Calu3 (cell line): ENCODE data around the gene SORBS1. TPM values are rescaled to one million over a fixed set of nuclear protein-coding genes. Genes with fewer than 3 reads are reported as not detected.

ENCODE experiments used
- BruUV-seq: library from RNA; stranded (reverse); fragments of 400-500 nt; replicated peaks from 2 replicates; lab custom pipeline; 2021; lab: Mats Ljungman, UMichigan
- CTCF ChIA-PET: fragments of 300-600 bp; sonication (Branson Sonifier 250); formaldehyde crosslinking; loops from one replicate; lab custom pipeline; 2022; ENCODE audit warnings: antibody characterized with exemption; lab: Charles Lee
- DNase-seq: peaks from one replicate; pipeline ENCODE4 v3.0.0; 2022
- H3K27ac Mint-ChIP-seq: one replicate; pipeline ENCODE4 v1.8.0; 2022; ENCODE audit warnings: mixed read lengths; ENCODE audit not compliant: unreplicated experiment
- H3K27me3 Mint-ChIP-seq: one replicate; pipeline ENCODE4 v1.8.0; 2022; ENCODE audit warnings: mixed read lengths; ENCODE audit not compliant: unreplicated experiment
- H3K36me3 Mint-ChIP-seq: one replicate; pipeline ENCODE4 v1.8.0; 2022; ENCODE audit warnings: mild to moderate bottlenecking, moderate library complexity, mixed read lengths; ENCODE audit not compliant: insufficient read depth, unreplicated experiment
- H3K4me1 Mint-ChIP-seq: one replicate; pipeline ENCODE4 v1.8.0; 2022; ENCODE audit warnings: mild to moderate bottlenecking, low read depth, mixed read lengths; ENCODE audit not compliant: unreplicated experiment
- H3K4me3 Mint-ChIP-seq: one replicate; pipeline ENCODE4 v1.8.0; 2022; ENCODE audit warnings: mild to moderate bottlenecking, low read depth, moderate library complexity, mixed read lengths; ENCODE audit not compliant: unreplicated experiment
- H3K9me3 Mint-ChIP-seq: one replicate; pipeline ENCODE4 v1.8.0; 2022; ENCODE audit warnings: low read depth, mixed read lengths; ENCODE audit not compliant: unreplicated experiment
- CTCF ChIP-seq: fragments of 200-600 bp; IDR thresholded peaks from one replicate; pipeline ENCODE4 v1.8.0; 2022; ENCODE audit warnings: antibody characterized with exemption; ENCODE audit not compliant: unreplicated experiment
- intact Hi-C: fragments of 100-400 bp; cut with micrococcal nuclease; formaldehyde crosslinking; loops from one replicate; pipeline ENCODE4 v1.10.0; 2022; ENCODE audit not compliant: unreplicated experiment
- total RNA-seq: library from RNA; stranded (reverse); gene quantifications from 2 replicates; pipeline ENCODE4 v1.2.3, GENCODE V29; 2022

Gene SORBS1
- total RNA-seq, 1 experiment from 2014 or later, result 2.8 TPM

- intact Hi-C loops, result no loop called here
- Mint-ChIP-seq H3K27ac (no peak overlapping the region), H3K4me1 (peaks cover 44% of the 10 kb centered on the region), H3K4me3 (no peak overlapping the region), H3K36me3 (peaks cover 13% of the 10 kb centered on the region), H3K27me3 (no peaks in the 10 kb centered on the region), H3K9me3 (no peaks in the 10 kb centered on the region)
- no TSS peak for BruUV-seq
- CTCF ChIA-PET, result interaction anchor here (0.7 kb wide), 1 partner anchor 185 kb away, joined by 4 read pairs; no protein-coding TSS in a partner anchor
- TF ChIP-seq CTCF, result no peak
- DNase-seq, result no peak
Observed at GRCh38 chr10:95261926-95262325, 299.2 kb downstream of the SORBS1 start.

Other genes with a start within 250 kb of the SORBS1 start
- gene ALDH18A1, start 95.3 kb upstream of the SORBS1 start, total RNA-seq, result 50.1 and 55.8 TPM in 2 replicates
- 23.5 and 26.1 TPM in 2 replicates for gene TCTN3, start 132.6 kb upstream of the SORBS1 start, total RNA-seq
- gene ENTPD1, start 194.8 kb upstream of the SORBS1 start, total RNA-seq, result 0.92 and 2.2 TPM in 2 replicates